Pons (tissue), 1 donor: Measurements from ENCODE around the gene TMEM229B.
"Not testable (repeated sequence)": the region's sequence is repeated elsewhere in the genome, so short reads cannot be mapped to it uniquely, and the experiment has no call there.

Experiments
- DNase-seq: peaks from one replicate; pipeline ENCODE4 v3.0.0-alpha.2; 2016; ENCODE audit warnings: low spot score

Gene TMEM229B

GRCh38 chr14:67456732-67457131 lies 31.8 kb downstream of the TMEM229B start:
- no peak for DNase-seq

GRCh38 chr14:67453575-67454300 lies 34.8 kb downstream of the TMEM229B start:
- DNase-seq: no peak

GRCh38 chr14:67451667-67452066 lies 36.9 kb downstream of the TMEM229B start:
- not testable (repeated sequence) for DNase-seq

GRCh38 chr14:67449096-67449495 lies 39.4 kb downstream of the TMEM229B start:
- peak; percentile 63 for DNase-seq

- no peak for DNase-seq
These were observed 41.5 kb downstream of the TMEM229B start for GRCh38 chr14:67447033-67447381.

GRCh38 chr14:67446371-67447032 lies 42.0 kb downstream of the TMEM229B start:
- DNase-seq: peak; percentile 74

- DNase-seq: no peak
These were observed 44.1 kb downstream of the TMEM229B start for GRCh38 chr14:67444395-67444794.

GRCh38 chr14:67442139-67442906 lies 46.2 kb downstream of the TMEM229B start:
- no peak for DNase-seq

GRCh38 chr14:67441672-67442071 lies 46.8 kb downstream of the TMEM229B start:
- DNase-seq: no peak

- DNase-seq: no peak
These were observed 47.3 kb downstream of the TMEM229B start for GRCh38 chr14:67441256-67441655.

GRCh38 chr14:67440513-67440912 lies 48.0 kb downstream of the TMEM229B start:
- DNase-seq: no peak

GRCh38 chr14:67438969-67439368 lies 49.6 kb downstream of the TMEM229B start:
- no peak for DNase-seq

GRCh38 chr14:67436006-67436866 lies 52.3 kb downstream of the TMEM229B start:
- peak; percentile 61 for DNase-seq

GRCh38 chr14:67435603-67436002 lies 52.9 kb downstream of the TMEM229B start:
- DNase-seq: no peak

- no peak for DNase-seq
These were observed 56.4 kb downstream of the TMEM229B start for GRCh38 chr14:67432050-67432564.

- no peak for DNase-seq
These were observed 58.9 kb downstream of the TMEM229B start for GRCh38 chr14:67429510-67430205.

- no peak for DNase-seq
These were observed 60.0 kb downstream of the TMEM229B start for GRCh38 chr14:67428501-67429031.

- DNase-seq: peak; percentile 90
These were observed 61.4 kb downstream of the TMEM229B start for GRCh38 chr14:67426983-67427606.

- DNase-seq: no peak
These were observed 62.4 kb downstream of the TMEM229B start for GRCh38 chr14:67426161-67426560.

- DNase-seq: no peak
These were observed 62.9 kb downstream of the TMEM229B start for GRCh38 chr14:67425608-67426007.
